Body of pancreas (tissue), 4 donors: Measurements from ENCODE around the gene PRXL2C.

Source experiments
- POLR2A ChIP-seq, 3 donors: fragments of 450-650 bp; IDR thresholded peaks; one replicate each; pipeline ENCODE4 v1.6.1; 2016; ENCODE audit warnings: antibody characterized with exemption in 3 of 3, mild to moderate bottlenecking in 2 of 3
- TF ChIP-seq, protein P1 (sequence below), 7 experiments: fragments of 450-650 bp in 4 of 7; fragments of 200-600 bp in 3 of 7; sonication (generic) in 3 of 7; IDR thresholded peaks; one replicate each; pipeline ENCODE4 v1.5.1; 2016 to 2019; ENCODE audit warnings: antibody characterized with exemption in 7 of 7

DNA sequence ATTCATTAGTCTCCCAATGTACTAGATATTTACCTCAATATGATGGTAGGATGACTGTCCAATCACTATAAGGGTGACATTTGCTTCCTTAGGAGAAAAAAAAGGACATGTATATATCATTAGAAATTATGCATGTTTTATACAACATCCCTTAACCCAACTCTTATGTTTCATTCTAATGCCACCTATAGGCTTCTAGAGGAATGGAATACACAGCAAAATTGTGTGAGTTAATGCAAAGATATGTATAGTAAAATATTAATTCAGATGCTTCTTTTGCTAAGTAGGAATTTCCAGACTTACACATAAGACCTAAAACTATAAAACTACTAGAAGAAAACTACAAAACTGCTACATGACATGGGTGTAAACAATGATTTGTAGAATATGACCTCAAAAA lies 3.5 kb downstream of the PRXL2C start:
- TF ChIP-seq, protein P1, sequence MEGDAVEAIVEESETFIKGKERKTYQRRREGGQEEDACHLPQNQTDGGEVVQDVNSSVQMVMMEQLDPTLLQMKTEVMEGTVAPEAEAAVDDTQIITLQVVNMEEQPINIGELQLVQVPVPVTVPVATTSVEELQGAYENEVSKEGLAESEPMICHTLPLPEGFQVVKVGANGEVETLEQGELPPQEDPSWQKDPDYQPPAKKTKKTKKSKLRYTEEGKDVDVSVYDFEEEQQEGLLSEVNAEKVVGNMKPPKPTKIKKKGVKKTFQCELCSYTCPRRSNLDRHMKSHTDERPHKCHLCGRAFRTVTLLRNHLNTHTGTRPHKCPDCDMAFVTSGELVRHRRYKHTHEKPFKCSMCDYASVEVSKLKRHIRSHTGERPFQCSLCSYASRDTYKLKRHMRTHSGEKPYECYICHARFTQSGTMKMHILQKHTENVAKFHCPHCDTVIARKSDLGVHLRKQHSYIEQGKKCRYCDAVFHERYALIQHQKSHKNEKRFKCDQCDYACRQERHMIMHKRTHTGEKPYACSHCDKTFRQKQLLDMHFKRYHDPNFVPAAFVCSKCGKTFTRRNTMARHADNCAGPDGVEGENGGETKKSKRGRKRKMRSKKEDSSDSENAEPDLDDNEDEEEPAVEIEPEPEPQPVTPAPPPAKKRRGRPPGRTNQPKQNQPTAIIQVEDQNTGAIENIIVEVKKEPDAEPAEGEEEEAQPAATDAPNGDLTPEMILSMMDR (IDR thresholded peaks at IDR 0.05) = peak in 2 of 7 experiments; percentile 15 to 19
- no peak for TF ChIP-seq POLR2A (IDR thresholded peaks at IDR 0.05)
